ENCODE measurements around the gene KIAA1958. TPM values are rescaled to one million over a fixed set of nuclear protein-coding genes. Genes with fewer than 3 reads are reported as not detected.

The KIAA1958 gene
- total RNA-seq, 1 donor from 2014 or later, result 55.3 TPM

DNA sequence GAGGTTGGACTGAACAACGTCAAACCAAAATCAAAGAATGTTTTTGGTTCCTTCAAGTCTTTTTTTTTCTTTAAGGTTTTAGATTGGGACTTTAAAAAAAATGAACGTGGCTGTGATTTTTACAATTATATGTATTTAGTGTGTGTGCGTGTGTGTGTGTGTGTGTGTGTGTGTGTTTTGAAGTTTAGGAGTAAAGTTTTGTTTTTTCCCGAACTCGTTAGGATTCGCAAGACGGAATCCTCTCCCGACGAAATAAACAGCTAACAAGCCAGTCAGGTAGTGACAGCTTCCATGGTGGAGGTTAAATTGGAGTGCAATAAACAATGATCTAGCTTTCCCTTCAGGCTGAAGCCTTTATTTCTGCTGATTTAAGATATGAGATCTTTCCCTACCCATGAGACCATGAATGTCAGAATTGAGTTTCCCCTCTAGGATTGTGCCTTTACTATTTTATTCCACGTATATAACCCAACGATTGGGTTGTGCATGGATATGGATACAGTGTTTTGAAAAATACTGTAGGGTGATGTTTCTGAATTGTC, 1.2 kb downstream of the KIAA1958 start:
- Mint-ChIP-seq H3K36me3 (ENCODE audit: insufficient read depth) (peaks cover 9% of the 10 kb centered on the region), H3K27ac (peak overlapping the region; percentile 98), H3K27me3 (no peaks in the 10 kb centered on the region), H3K4me1 (ENCODE audit: low read depth) (peaks cover 43% of the 10 kb centered on the region), H3K4me3 (ENCODE audit: low read depth) (peak overlapping the region; percentile 93), H3K9me3 (ENCODE audit: low read depth) (no peaks in the 10 kb centered on the region)
- TF ChIP-seq, protein P1, sequence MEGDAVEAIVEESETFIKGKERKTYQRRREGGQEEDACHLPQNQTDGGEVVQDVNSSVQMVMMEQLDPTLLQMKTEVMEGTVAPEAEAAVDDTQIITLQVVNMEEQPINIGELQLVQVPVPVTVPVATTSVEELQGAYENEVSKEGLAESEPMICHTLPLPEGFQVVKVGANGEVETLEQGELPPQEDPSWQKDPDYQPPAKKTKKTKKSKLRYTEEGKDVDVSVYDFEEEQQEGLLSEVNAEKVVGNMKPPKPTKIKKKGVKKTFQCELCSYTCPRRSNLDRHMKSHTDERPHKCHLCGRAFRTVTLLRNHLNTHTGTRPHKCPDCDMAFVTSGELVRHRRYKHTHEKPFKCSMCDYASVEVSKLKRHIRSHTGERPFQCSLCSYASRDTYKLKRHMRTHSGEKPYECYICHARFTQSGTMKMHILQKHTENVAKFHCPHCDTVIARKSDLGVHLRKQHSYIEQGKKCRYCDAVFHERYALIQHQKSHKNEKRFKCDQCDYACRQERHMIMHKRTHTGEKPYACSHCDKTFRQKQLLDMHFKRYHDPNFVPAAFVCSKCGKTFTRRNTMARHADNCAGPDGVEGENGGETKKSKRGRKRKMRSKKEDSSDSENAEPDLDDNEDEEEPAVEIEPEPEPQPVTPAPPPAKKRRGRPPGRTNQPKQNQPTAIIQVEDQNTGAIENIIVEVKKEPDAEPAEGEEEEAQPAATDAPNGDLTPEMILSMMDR (IDR thresholded peaks at IDR 0.05; ENCODE audit: unreplicated experiment), result no peak
- no peak for DNase-seq (ENCODE audit: low spot score, unreplicated experiment)

DNA sequence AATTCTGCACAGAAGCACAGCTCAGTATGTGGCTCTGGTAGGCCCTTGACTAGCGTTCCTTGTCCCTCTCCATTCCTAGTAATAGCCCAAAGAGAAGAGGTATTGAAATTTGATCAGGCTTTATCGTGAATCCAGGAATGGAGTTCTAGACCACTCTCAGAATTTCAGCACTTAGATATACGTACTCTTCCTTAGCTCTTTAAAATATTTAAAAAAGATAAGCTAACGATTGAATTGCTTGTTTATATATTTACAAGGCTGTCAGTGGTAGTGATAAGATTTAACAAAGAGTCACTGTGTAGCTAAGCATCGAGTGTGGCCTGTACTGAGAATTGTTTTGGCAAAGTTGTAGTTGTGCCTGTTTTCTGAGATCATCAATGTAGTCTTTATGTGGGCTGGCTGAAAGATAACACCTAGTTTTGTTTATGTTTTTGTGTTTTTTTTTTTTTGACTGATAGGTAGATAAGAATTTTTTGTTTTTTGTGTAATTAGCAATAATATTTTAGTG, 2.5 kb downstream of the KIAA1958 start:
- Mint-ChIP-seq H3K27me3 (no peaks in the 10 kb centered on the region), H3K4me1 (ENCODE audit: low read depth) (peaks cover 43% of the 10 kb centered on the region), H3K4me3 (ENCODE audit: low read depth) (peak overlapping the region; percentile 93), H3K36me3 (ENCODE audit: insufficient read depth) (peaks cover 21% of the 10 kb centered on the region), H3K27ac (peak overlapping the region; percentile 95), H3K9me3 (ENCODE audit: low read depth) (peaks cover 10% of the 10 kb centered on the region)
- TF ChIP-seq, protein P1 (IDR thresholded peaks at IDR 0.05; ENCODE audit: unreplicated experiment), result no peak
- DNase-seq (ENCODE audit: low spot score, unreplicated experiment), result no peak

DNA sequence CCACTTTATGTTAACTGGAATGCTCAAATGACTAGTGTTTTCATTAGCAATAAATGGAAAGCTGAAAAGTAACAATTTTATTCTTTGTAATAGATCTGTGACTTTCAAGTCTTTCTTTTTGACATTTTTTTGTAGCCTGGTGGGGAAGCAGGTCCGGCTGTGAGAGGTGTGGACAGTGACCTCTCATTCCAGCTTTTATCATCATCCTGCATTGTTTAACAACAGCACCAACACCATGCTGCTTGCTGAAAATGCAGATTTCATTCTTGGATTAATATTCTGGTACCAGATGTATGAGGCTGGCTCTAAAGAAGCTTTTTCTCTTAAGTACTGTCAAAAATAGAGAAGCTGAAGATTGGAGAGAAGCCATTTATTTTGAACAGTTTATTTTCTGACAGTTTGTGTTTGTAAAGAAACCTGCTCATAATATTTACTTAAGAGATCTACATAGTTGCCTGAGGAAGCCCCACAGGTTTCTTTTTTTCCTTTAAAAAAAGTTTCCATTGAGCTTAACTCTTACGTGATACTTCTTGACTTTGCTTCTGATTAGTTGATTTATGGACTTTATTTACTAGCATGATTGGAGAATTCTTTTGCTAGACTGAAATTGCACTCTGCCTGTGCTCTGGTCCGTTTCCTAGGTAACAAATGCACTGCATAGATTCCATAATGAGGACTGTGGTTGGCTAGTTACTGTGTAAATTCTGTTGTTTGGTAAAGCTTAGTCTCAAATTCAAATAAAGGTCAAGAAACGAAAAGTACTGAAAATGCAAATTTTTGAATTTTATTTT, 3.4 kb downstream of the KIAA1958 start:
- H3K27ac Mint-ChIP-seq, result peak overlapping the region; percentile 93
- TF ChIP-seq, protein P1 (IDR thresholded peaks at IDR 0.05; ENCODE audit: unreplicated experiment), result no peak
- peaks cover 43% of the 10 kb centered on the region for H3K4me1 Mint-ChIP-seq (ENCODE audit: low read depth)
- peaks cover 20% of the 10 kb centered on the region for H3K9me3 Mint-ChIP-seq (ENCODE audit: low read depth)
- H3K4me3 Mint-ChIP-seq (ENCODE audit: low read depth), result peak overlapping the region; percentile 52
- H3K36me3 Mint-ChIP-seq (ENCODE audit: insufficient read depth), result peaks cover 31% of the 10 kb centered on the region
- H3K27me3 Mint-ChIP-seq, result no peaks in the 10 kb centered on the region
- DNase-seq (ENCODE audit: low spot score, unreplicated experiment), result no peak

DNA sequence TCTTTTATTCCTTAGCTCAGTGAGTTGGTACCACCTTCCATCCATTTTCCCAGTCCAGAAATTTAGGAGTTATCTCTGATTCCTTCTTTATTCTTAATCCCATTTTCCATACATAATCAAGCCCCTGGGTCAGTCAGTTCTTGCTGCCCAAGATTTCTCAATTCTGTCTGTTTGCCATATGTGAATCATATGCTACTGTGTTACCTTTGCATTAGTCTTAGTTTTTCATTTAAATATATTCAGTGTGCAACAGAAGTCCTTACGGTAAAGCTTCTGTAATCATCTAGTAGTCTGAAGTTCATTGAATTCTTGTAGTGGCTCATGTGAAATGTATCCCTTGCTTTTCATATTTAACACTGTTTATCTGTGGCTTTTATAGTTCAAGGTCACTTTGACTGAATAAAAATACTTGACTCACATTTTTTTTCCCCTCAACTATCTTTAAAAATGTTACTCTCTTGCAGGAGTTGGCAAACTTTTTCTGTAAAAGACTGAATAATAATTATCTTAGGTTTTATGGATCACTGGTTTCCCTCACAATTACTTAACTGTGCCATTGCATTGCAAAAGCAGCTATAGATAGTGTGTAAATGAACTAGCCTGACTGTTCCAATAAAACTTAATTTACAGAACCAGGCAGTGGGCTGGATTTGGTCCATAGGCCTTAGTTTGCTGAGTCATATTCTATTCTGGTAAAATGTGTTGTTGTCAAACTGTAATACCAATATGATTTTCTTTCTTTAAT, 6.9 kb downstream of the KIAA1958 start:
- H3K4me1 Mint-ChIP-seq (ENCODE audit: low read depth), result peaks cover 39% of the 10 kb centered on the region
- H3K36me3 Mint-ChIP-seq (ENCODE audit: insufficient read depth), result peaks cover 43% of the 10 kb centered on the region
- no peak overlapping the region for H3K4me3 Mint-ChIP-seq (ENCODE audit: low read depth)
- peaks cover 28% of the 10 kb centered on the region for H3K9me3 Mint-ChIP-seq (ENCODE audit: low read depth)
- no peak for DNase-seq (ENCODE audit: low spot score, unreplicated experiment)
- H3K27ac Mint-ChIP-seq, result no peak overlapping the region
- TF ChIP-seq, protein P1 (IDR thresholded peaks at IDR 0.05; ENCODE audit: unreplicated experiment), result no peak
- no peaks in the 10 kb centered on the region for H3K27me3 Mint-ChIP-seq

DNA sequence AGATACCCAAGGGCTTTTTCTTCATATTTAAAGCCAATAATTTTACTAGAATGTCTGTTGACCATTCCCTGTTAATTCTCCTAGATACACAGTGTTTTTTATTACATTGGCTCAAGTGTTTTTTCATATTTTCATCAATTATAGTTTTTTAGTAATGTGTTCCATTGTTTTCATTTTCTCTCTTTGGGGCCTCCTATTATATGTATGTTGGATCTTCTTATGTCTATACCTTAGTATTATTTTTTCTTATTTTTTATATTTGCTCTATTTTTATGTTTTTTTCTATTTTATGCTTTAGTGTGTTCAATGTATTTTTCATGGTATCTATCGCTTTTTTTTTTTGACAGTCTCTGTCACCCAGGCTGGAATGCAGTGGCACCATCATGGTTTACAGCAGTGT, 7.5 kb downstream of the KIAA1958 start:
- Mint-ChIP-seq H3K36me3 (ENCODE audit: insufficient read depth) (peaks cover 49% of the 10 kb centered on the region), H3K4me1 (ENCODE audit: low read depth) (peaks cover 34% of the 10 kb centered on the region), H3K9me3 (ENCODE audit: low read depth) (peaks cover 33% of the 10 kb centered on the region)

More for the DNA sequence above, 7.5 kb downstream of the KIAA1958 start:
- no peak for DNase-seq (ENCODE audit: low spot score, unreplicated experiment)
- TF ChIP-seq, protein P1 (IDR thresholded peaks at IDR 0.05; ENCODE audit: unreplicated experiment), result no peak
- no peak overlapping the region for H3K4me3 Mint-ChIP-seq (ENCODE audit: low read depth)
- H3K27ac Mint-ChIP-seq, result peak overlapping the region; percentile 50
- H3K27me3 Mint-ChIP-seq, result no peaks in the 10 kb centered on the region

Measured in progenitor cell of endocrine pancreas (in vitro differentiated cells).